Daoy (cell line): ENCODE results near the gene KCNJ1. TPM values are rescaled to one million over a fixed set of nuclear protein-coding genes. Genes with fewer than 3 reads are reported as not detected.

Experiments
- DNase-seq: peaks from one replicate; pipeline ENCODE4 v3.0.0-alpha.2; 2015; ENCODE audit warnings: low read depth
- total RNA-seq: library from RNA; depleted of rRNA; stranded (reverse); fragments of >200 nt; shearing (Covaris generic); gene quantifications from 2 replicates; pipeline ENCODE4 v1.2.3, GENCODE V29; 2014

The KCNJ1 gene
- total RNA-seq, 1 experiment from 2014 or later, result not detected

- no peak for DNase-seq
These were observed 14.6 kb downstream of the KCNJ1 start for GRCh38 chr11:128852327-128853023.

DNA sequence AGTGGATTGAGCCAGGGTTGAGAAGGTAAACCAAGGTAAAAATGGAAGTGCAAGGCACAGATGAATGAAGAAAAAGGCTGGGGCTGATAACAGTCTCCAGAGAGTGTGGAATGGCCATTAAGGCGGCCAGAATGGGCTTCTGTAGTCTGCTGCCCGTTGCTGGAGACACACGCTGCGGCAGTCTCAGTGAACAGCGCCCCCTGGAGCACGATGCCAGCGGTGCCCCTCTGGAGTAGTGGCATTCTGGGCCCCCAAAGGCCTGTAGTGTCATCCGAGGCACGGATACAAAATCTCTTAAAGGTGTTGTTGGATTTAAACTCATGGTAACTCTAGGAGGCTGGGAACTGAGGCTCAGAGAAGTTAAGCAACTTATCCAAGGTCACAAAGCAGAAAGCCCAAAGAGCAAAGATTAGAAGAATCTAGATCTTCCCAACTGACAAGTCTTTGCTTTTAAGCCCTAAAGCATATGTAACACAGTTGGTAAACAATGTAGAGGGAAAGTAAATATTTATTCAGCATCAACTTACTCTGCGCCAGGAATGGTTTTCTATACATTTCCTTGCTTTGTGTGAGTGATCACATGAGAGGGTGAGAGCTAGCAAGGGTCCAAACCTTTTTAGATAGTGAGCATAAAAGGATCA lies 18.2 kb downstream of the KCNJ1 start:
- DNase-seq, result peak; percentile 74

DNA sequence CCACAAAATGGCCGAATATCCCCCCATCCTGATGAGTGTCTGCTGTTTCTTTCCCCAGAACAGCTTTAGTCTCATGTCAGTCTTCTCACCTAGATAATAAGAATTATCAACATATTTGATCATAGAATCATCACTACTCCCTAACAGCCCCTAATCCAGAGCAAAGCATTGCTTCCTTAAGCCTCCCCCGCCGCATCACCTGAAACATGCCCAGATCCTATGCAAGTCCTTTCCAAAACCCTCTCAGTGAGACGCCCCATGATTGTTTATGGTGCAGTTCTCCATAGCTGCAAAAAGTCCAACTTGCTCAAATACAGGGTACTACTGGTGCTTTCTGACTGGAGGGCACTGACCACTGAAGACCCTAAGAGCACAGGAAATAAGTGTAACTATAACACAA lies 20.1 kb downstream of the KCNJ1 start:
- DNase-seq, result no peak

DNA sequence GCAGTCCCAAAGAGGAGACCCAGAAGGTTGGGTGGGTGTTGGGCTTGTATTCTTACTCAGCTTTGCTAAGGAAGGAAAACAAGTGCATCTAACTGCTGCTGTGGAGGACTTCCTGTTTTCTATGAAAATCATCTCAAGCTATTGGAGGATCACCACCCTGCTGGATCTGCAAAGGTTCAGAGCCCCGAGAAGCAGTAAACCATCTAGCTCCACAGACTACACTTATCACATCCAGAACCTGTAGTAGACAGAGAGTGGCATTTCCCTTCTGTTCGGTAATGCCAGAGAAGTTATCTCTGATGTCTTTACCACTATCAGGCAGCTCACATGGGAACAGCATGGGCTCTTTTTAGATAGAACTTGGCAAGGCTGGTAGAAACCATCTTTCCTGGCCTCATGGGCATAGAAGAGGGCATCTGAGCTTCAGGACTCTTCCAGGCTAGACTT lies 21.7 kb downstream of the KCNJ1 start:
- DNase-seq, result no peak

DNA sequence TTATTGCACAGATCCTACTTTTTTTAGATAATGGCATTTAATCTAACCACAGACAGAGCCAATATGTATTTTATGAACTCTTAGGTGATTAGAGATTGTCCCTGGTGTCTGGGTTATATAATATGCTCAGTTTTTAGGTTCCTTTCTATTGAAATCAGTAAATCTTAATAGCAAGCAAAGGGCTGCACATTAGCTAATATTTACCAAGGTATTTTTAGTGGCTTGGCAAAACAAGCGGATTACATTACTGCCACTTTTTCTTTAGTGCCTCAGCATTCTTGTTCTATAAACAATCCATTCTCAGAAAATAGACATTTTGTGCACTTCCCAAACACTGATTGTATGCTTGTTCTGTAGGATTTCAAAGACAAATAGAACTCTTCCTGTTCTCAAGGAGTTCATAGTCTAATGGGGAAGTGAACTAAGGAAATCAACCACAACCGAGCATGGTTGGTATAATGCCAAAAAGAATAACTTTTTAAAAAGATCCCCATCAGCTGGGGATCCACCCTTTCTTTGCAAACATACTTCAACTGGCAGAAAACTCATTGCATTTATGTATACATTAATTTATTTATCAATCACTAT lies 23.8 kb downstream of the KCNJ1 start:
- DNase-seq, result no peak

DNA sequence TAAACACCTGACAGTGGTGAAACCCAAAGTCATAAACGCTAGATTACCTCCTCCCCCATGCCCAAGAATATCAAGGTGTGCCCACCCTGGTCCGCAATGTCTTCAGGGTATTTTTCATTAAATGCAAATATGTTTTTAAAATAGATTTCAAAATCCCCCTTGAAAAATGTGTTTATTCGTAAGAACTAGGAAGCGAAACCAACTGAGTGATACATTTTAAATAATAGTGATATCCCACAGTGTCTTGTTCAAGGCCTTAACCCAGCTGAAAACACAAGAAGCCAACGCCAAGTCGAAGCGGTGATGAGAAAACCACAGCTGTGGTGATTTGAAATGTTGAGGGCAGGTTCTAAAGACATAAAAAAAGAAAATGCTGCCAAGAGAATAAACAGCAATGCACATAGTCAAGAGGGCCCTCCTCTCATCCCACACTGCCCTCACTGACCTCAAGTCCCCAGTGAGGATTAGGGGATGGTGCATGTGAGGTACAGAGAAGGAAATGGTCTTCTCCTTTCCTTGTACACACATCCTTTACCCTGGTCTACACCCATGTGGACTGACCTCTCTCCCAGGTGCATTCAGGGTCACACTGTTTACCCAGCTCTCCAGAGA lies 25.5 kb downstream of the KCNJ1 start:
- no peak for DNase-seq

DNA sequence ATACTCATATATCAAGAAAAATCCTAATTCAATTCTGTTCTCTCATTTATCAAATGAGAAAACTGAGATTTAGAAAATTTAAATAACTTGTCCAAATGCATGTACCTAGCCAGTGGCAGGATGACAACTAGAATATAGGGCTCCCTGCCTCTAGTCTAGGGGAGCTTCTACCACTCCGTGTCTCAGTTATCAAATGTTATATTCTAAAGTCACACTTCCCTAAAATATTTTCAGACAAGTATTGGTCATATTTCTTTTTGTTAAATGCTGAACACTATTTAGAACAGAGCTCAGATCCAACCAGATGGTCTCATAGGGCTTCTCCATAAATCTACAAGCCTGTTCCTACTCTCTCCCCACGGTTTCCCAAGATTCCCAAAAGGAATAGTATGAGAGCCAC lies 26.3 kb downstream of the KCNJ1 start:
- DNase-seq, result no peak

GRCh38 chr11:128840137-128840536 lies 27.0 kb downstream of the KCNJ1 start:
- no peak for DNase-seq

GRCh38 chr11:128839081-128839480 lies 28.0 kb downstream of the KCNJ1 start:
- DNase-seq, result no peak

DNA sequence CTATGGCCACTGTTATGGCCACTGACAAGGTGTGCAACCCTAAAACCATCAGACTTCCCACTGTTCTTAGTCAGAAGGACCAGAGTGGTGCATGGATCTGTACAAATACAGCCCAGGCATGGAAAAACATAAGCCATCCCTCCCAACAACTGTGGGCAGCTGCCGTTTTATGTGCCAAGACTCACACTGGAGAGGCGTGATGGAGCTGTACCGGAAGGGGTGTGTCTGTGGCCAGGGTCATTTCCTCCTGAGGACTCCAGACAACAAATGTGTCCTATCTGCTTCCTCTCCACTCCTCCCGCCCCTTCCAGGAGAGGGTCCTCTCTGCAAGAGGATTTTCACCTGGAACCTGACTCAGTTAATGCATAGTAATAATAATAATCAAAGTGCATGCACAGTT lies 29.5 kb downstream of the KCNJ1 start:
- DNase-seq, result no peak

DNA sequence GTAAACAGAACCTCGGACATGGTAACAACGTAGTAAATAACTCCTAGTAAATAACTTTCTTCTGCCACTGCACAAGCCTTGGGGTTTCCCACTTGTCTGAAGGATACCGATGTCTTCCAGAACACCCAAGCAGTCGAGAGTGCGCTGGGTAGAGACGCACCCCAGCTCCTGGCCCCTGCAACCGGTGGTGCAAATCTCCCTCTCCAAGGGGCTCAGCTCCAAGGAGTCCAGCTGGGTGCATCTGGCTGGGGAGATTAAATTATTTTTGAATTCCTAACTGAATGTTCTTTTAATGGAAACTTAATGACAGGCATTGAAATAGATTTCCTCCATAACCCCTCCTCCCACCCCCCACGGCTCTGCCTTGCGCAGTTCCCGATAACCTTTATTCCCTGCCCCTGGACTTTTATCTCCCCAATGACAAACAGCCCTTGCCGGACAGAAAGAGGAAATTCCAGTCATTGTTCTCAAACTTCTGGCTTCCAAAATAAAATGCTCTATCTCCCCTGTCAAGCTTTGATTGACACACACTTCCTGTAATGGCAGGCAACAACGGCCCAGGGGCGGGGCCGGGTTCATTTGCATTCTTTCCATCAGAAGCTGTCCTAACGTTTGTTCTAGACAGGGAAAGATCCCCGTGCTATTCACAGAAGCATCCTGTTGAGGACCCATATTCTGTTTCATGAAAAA lies 31.2 kb downstream of the KCNJ1 start:
- DNase-seq, result no peak

DNA sequence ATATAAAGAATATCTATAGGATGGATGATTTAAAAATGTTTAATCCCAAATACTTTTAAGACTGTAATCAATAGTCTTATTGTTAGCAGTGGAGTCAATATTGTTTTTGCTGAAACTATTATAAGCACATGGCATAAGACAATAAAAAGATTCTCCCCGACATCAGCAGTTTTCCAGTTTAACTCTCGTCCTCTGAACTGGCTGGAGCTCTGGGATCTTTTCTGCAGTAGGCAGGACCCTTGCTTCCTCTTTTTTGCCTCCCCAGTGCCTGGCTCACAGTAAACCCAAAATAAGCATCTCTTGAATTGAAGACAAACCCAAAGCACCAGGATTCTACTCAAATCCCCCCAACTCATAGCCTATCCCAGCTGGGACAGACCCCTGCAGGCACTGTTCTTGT lies 32.9 kb downstream of the KCNJ1 start:
- no peak for DNase-seq

DNA sequence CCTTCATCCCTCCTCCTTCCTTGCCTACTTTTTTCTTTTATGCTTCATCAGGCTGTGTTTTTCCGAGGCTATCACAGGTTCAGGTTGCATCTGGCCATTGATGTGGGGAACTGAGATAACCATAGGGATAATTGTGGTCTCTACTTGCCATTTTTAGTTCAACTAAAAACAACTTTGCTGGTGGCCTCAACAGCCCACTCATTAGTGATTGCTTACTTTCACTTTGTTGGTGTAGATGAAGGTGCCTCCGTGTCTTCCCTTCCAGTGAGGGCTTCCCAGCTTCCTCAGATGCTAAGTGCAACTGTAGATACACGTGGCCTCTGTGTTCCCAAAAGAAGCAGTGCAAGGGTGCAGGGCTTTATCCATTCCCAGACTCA lies 35.0 kb downstream of the KCNJ1 start:
- DNase-seq, result peak; percentile 12

DNA sequence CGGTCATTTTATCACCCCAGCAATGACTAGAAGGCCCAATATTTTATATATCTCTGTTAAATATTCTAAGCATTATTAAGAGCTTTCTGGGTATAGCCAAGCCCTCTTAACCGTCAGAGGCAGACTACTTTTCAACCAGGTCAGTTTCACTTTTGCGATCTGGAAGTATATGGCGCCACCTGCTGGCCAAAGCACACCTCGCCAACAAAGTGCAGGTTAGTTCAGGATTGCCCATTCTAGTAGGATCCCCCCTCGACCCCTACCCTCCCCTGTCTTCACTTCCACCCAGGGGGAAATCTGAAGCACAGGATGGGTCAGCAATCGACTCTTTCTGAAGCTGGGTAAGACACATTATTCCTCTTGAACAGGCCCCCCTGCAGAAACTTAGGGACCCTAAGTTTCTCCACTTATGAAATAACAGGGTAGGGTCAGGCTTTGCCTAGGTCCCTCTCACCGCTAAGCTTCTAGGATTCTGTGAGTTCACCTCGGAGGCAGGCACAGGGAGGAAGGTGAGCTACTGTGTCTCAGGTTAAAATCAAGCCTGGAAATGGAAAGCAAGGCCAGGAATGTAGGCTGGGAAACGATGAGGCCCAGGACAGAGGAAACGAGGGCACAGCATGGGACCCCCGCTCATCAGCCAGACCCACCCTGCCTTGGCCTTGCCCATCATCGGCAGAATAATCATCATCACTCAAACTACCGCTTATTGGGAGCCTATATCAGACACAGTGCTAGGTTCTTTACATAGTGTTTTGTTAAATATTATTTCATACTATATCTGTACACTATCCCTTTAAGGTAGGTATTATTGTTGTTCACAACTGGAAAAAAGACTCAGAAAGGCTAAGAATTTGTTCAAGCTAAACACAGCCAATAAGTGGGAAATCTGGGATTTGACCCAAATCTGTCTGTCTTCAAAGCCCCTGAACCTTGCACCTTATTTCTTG lies 35.6 kb downstream of the KCNJ1 start:
- peak; percentile 76 for DNase-seq

- DNase-seq, result no peak
These were observed 36.6 kb downstream of the KCNJ1 start for GRCh38 chr11:128830290-128831173.

- no peak for DNase-seq
These were observed 38.7 kb downstream of the KCNJ1 start for GRCh38 chr11:128828350-128828749.

DNA sequence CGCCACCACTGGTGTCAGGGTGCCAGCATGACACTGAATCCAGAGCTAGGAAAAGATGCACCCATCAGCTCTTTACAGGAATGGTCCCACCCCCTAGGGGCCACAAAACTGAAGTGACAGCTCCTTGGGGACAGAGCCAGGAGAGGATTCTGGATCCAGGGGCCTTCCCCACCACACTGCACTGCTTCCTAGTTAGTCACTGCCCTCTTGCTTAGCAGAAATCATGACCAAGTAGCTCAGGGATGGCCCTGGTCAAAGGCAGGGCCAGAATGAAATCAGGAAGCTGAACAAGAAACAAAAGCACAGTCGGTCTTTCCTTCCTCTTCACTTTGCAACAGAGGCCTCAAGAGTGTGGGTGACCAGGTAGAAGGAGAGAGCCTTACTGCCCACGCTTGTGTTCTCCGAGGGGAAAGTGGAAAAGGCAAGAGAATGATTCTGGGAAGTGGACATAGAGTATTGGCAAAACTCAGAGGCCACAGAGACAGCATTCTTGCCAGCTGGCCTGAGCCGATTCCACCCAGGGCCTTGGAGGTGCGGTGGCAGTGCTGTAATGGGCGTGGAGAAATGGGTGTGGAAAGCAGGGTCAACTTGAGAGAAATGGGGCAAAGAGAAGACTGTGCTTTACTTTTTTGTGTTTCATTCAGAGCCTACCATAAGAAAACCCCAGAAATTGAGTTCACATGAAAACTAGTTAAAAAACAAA lies 39.8 kb downstream of the KCNJ1 start:
- DNase-seq, result no peak

DNA sequence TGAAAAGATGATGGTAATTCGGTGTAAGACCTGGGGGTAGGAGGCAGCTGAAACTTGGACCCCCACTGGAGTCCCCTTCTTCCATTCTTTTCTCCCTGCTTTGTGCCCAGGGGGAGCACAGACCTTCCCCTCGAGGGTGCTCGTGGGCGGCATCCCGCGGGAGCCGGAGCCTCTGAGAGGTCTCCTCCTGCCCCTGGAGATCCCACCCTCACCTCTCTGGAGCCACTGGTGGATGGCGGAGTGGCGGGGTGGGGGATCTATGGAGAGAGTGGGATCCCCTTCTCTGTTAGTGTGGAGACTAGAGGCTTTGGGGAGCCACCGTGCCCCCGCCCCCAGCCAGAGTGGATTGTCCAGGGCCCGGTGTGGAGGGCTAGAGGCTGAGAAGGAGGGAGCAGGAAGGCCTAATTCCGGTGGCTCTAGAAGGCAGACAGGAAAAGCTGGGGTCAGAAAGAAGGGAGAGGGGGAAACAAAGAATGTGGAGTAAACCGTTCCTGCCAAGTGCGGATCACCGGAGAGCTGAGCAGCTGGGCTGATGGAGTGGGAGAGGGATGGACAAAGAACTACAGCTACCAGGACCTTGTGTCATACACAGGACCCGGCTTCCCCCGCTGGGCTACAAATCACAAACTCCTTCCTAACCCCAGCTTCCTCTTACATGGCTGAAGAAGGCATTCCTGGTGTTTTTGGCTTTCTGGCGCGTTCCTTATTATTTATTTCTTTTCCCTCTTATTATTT lies 41.9 kb downstream of the KCNJ1 start:
- no peak for DNase-seq
